Endothelial cell of umbilical vein (primary cell): ENCODE measurements around the gene SLAMF1. TPM values are rescaled to one million over a fixed set of nuclear protein-coding genes. Genes with fewer than 3 reads are reported as not detected.

Source experiments
- BruUV-seq: library from RNA; stranded (reverse); fragments of 400-500 nt; replicated peaks from 2 replicates; lab custom pipeline; 2021; lab: Mats Ljungman, UMichigan
- CTCF ChIA-PET: fragments of 300-600, 350-600 bp; sonication (Branson Sonifier 250); formaldehyde crosslinking; loops from one replicate; lab custom pipeline; 2021; ENCODE audit warnings: antibody characterized with exemption, inconsistent platforms; lab: Charles Lee
- POLR2A ChIA-PET: fragments of 300-600, 350-600 bp; sonication (Branson Sonifier 250); formaldehyde crosslinking; loops from one replicate; lab custom pipeline; 2021; ENCODE audit warnings: antibody characterized with exemption, inconsistent platforms; lab: Charles Lee
- DNase-seq: peaks from one replicate; pipeline ENCODE4 v3.0.0-alpha.2; 2011; ENCODE audit warnings: low read depth, low spot score
- FAIRE-seq: peaks from 2 replicates; lab custom pipeline; 2011; peaks lifted over from hg19 to GRCh38; lab: Jason Lieb, UNC
- H2AFZ ChIP-seq: 2 replicates; pipeline ENCODE4 v1.6.0; 2012; ENCODE audit warnings: low read depth, low read length, control low read depth, inconsistent platforms
- H3K27ac ChIP-seq: 2 replicates; pipeline ENCODE4 v1.5.1; 2011; ENCODE audit warnings: low read depth, mild to moderate bottlenecking, control low read depth, low read length, moderate library complexity; ENCODE audit not compliant: insufficient read depth
- H3K27me3 ChIP-seq, 2 experiments: 2 replicates each; pipeline versions ENCODE4 v1.6.0 to v1.6.1; 2011; ENCODE audit warnings: low read length in 2 of 2, mixed read lengths in 1 of 2; ENCODE audit not compliant: control insufficient read depth in 2 of 2, insufficient read depth in 2 of 2
- H3K36me3 ChIP-seq, 2 experiments: 2 replicates in 1 of 2; 3 replicates in 1 of 2; pipeline ENCODE4 v1.5.1; 2011; ENCODE audit warnings: low read length in 2 of 2, mild to moderate bottlenecking in 1 of 2, moderate library complexity in 1 of 2; ENCODE audit not compliant: control insufficient read depth in 2 of 2, insufficient read depth in 2 of 2; ENCODE audit errors: extremely low read depth in 1 of 2
- H3K4me1 ChIP-seq: 3 replicates; pipeline ENCODE4 v1.5.1; 2011; ENCODE audit warnings: mild to moderate bottlenecking, low read length; ENCODE audit not compliant: control insufficient read depth, insufficient read depth; ENCODE audit errors: extremely low read depth
- H3K4me2 ChIP-seq: 2 replicates; pipeline ENCODE4 v1.6.1; 2011; ENCODE audit warnings: low read length, control low read depth, mixed read lengths; ENCODE audit not compliant: insufficient read depth
- H3K4me3 ChIP-seq, 3 experiments: fragments of 200-600 bp in 1 of 3; sonication (generic), shearing (Covaris generic) in 1 of 3; replicated peaks in 1 of 3; 2 replicates each; pipeline ENCODE4 v1.5.1; 2011 to 2016; ENCODE audit warnings: control low read depth in 3 of 3, low read length in 3 of 3, mild to moderate bottlenecking in 2 of 3, inconsistent platforms in 1 of 3, low read depth in 1 of 3, moderate library complexity in 1 of 3; ENCODE audit not compliant: insufficient read depth in 1 of 3
- H3K79me2 ChIP-seq: 2 replicates; pipeline ENCODE4 v1.6.0; 2012; ENCODE audit warnings: low read length, inconsistent platforms; ENCODE audit not compliant: control insufficient read depth, insufficient read depth
- H3K9ac ChIP-seq: replicated peaks from 2 replicates; pipeline ENCODE3; 2011; ENCODE audit warnings: low read length, control low read depth; ENCODE audit not compliant: insufficient read depth; ENCODE audit errors: extremely low read depth
- H3K9me1 ChIP-seq: replicated peaks from 3 replicates; pipeline ENCODE4 v1.6.0; 2011; ENCODE audit warnings: mild to moderate bottlenecking, low read length; ENCODE audit not compliant: control insufficient read depth, insufficient read depth; ENCODE audit errors: extremely low read depth
- H3K9me3 ChIP-seq: replicated peaks from 2 replicates; pipeline ENCODE4 v1.5.1; 2012; ENCODE audit warnings: low read length, inconsistent platforms; ENCODE audit not compliant: control insufficient read depth, insufficient read depth
- H4K20me1 ChIP-seq: replicated peaks from 2 replicates; pipeline ENCODE3; 2011; ENCODE audit warnings: mild to moderate bottlenecking, low read length; ENCODE audit not compliant: control insufficient read depth, insufficient read depth; ENCODE audit errors: extremely low read depth
- EZH2 ChIP-seq: IDR thresholded peaks from 2 replicates; pipeline ENCODE4 v1.6.1; 2012; ENCODE audit warnings: borderline replicate concordance, low read depth, mild to moderate bottlenecking, moderate library complexity, low read length, inconsistent platforms; ENCODE audit not compliant: severe bottlenecking
- FOS ChIP-seq: IDR thresholded peaks from 2 replicates; pipeline ENCODE4 v1.6.1; 2011; ENCODE audit warnings: mild to moderate bottlenecking, low read length, moderate library complexity, borderline replicate concordance; ENCODE audit not compliant: insufficient read depth
- GATA2 ChIP-seq: IDR thresholded peaks from 2 replicates; pipeline ENCODE4 v1.7.0; 2011; ENCODE audit warnings: low read depth, mild to moderate bottlenecking, moderate library complexity, mixed read lengths, low read length; ENCODE audit not compliant: insufficient read length, insufficient read depth
- JUN ChIP-seq: IDR thresholded peaks from 2 replicates; pipeline ENCODE4 v1.6.1; 2011; ENCODE audit warnings: borderline replicate concordance, low read depth; ENCODE audit not compliant: insufficient read length, insufficient read depth
- MYC ChIP-seq: IDR thresholded peaks from one replicate; pipeline ENCODE4 v1.6.1; 2011; ENCODE audit warnings: mild to moderate bottlenecking, low read depth, low read length
- POLR2A ChIP-seq: IDR thresholded peaks from 2 replicates; pipeline ENCODE4 v1.6.1; 2012; ENCODE audit warnings: low read depth, mild to moderate bottlenecking, control low read depth, low read length
- POLR2AphosphoS5 ChIP-seq: IDR thresholded peaks from 2 replicates; pipeline ENCODE4 v1.6.1; 2012; ENCODE audit warnings: low read depth, mild to moderate bottlenecking, control low read depth, low read length, moderate library complexity; ENCODE audit not compliant: insufficient read depth
- dilution Hi-C: fragments of 300-500 bp; cut with MboI; formaldehyde crosslinking; loops from one replicate; pipeline ENCODE4 v1.15.0; 2019; ENCODE audit warnings: low sequenced_read_pairs; ENCODE audit not compliant: extremely low pct_ligation_motif_present
- intact Hi-C: fragments of 100-400 bp; cut with micrococcal nuclease; formaldehyde crosslinking; loops from one replicate; pipeline ENCODE4 v1.10.0; 2022
- polyA plus RNA-seq, 4 experiments: library from polyadenylated mRNA; depleted of rRNA in 3 of 4; stranded (reverse) in 3 of 4; unstranded in 1 of 4; fragments of >200 nt; gene quantifications; 2 replicates each; pipeline versions ENCODE4 v1.2.1 to v1.2.3, GENCODE V29; 2011 to 2012; ENCODE audit warnings: missing spikeins in 1 of 4
- total RNA-seq: library from RNA; stranded (reverse); gene quantifications from 2 replicates; pipeline ENCODE4 v1.2.3, GENCODE V29; 2021
- TF ChIP-seq, protein P1 (sequence below), 2 donors: IDR thresholded peaks; 1 replicate in 1 of 2; 2 replicates in 1 of 2; pipeline ENCODE4 v1.5.1; 2011; ENCODE audit warnings: low read length in 2 of 2, mild to moderate bottlenecking in 2 of 2, moderate library complexity in 2 of 2, control low read depth in 1 of 2, inconsistent platforms in 1 of 2, low read depth in 1 of 2; ENCODE audit not compliant: insufficient read depth in 1 of 2; ENCODE audit errors: extremely low read depth in 1 of 2
- TF ChIP-seq, protein P2 (sequence below): IDR thresholded peaks from 2 replicates; pipeline ENCODE4 v1.6.1; 2011; ENCODE audit not compliant: insufficient read depth, insufficient read length

The SLAMF1 gene
- total and polyA plus RNA-seq, 2 donors (not counting 3 experiments of a cell fraction or from before 2014, with no cell fraction given), result not detected

DNA sequence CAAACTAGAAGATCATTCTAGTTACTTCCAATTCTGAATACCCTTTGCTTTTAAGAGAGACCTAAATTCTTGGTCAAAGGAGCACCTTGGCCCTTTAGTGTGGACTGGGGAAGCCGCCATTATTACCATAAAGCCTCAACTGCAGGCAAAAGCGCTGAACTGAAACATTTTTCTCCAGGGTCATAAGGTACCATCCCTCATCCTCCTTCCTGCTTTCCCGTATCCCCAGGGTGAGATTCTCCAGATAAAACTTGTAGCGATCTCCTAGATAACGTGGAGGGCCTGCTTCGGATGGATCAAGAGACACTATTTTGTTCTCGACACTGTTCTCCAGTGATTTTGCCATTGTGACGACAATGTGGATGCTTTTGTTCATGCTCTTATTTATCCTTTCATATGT is 9.8 kb downstream of the SLAMF1 start:
- H3K4me3 ChIP-seq, result no peak overlapping the region
- no peak overlapping the region for H3K9ac ChIP-seq
- no peaks in the 10 kb centered on the region for H3K9me3 ChIP-seq
- peaks cover 9% of the 10 kb centered on the region for H3K4me1 ChIP-seq
- TF ChIP-seq JUN, result no peak
- TF ChIP-seq, protein P1, sequence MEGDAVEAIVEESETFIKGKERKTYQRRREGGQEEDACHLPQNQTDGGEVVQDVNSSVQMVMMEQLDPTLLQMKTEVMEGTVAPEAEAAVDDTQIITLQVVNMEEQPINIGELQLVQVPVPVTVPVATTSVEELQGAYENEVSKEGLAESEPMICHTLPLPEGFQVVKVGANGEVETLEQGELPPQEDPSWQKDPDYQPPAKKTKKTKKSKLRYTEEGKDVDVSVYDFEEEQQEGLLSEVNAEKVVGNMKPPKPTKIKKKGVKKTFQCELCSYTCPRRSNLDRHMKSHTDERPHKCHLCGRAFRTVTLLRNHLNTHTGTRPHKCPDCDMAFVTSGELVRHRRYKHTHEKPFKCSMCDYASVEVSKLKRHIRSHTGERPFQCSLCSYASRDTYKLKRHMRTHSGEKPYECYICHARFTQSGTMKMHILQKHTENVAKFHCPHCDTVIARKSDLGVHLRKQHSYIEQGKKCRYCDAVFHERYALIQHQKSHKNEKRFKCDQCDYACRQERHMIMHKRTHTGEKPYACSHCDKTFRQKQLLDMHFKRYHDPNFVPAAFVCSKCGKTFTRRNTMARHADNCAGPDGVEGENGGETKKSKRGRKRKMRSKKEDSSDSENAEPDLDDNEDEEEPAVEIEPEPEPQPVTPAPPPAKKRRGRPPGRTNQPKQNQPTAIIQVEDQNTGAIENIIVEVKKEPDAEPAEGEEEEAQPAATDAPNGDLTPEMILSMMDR (IDR thresholded peaks at IDR 0.05; ENCODE audit: extremely low read depth in 1 of 2, insufficient read depth in 1 of 2, low read depth in 1 of 2, low read length in 2 of 2), result no peak
- no TSS peak for BruUV-seq
- no peaks in the 10 kb centered on the region for H3K79me2 ChIP-seq
- FAIRE-seq, result no peak
- no peaks in the 10 kb centered on the region for H3K27me3 ChIP-seq
- no peaks in the 10 kb centered on the region for H3K36me3 ChIP-seq
- no peak for DNase-seq
- no peak overlapping the region for H2AFZ ChIP-seq
- ChIA-PET CTCF (no interaction called here), POLR2A (no interaction called here)
- intact Hi-C loops, result no loop called here
- no peaks in the 10 kb centered on the region for H3K9me1 ChIP-seq
- no peak overlapping the region for H3K27ac ChIP-seq
- no peaks in the 10 kb centered on the region for H4K20me1 ChIP-seq
- no peak overlapping the region for H3K4me2 ChIP-seq
- dilution Hi-C loops, result no loop called here

DNA sequence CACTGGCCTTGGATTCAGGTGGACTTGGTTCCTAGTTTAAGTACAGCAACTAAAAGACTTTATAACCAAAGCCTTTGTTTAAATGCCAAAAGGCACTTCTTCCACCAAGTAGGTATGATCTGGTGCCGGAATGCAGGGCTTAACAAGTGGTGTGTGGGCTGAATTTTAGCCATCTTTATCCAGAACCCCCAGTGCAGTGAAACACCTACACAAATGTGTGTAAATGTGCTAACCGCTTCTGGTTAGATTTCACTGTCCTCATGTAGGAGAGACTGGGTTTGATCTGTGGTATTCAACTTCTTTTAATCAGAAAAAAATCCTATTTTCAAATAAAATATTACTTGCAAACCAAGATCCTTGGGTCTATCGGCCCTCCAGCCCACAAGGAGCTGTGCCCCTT is 10.3 kb downstream of the SLAMF1 start:
- CTCF ChIA-PET, result no interaction called here
- no peak for FAIRE-seq
- BruUV-seq, result no TSS peak

More for the DNA sequence above, 10.3 kb downstream of the SLAMF1 start:
- Histone ChIP-seq H3K27ac (no peak overlapping the region), H3K9me3 (no peaks in the 10 kb centered on the region), H3K79me2 (no peaks in the 10 kb centered on the region), H3K9ac (no peak overlapping the region), H4K20me1 (no peaks in the 10 kb centered on the region), H3K27me3 (no peaks in the 10 kb centered on the region), H3K36me3 (no peaks in the 10 kb centered on the region), H3K4me3 (no peak overlapping the region), H2AFZ (no peak overlapping the region), H3K4me1 (peaks cover 9% of the 10 kb centered on the region), H3K4me2 (no peak overlapping the region), H3K9me1 (no peaks in the 10 kb centered on the region)
- dilution Hi-C loops (no loop called here), intact Hi-C loops (no loop called here)
- no peak for DNase-seq
- TF ChIP-seq MYC (no peak), FOS (no peak), POLR2AphosphoS5 (no peak), JUN (no peak), EZH2 (no peak), GATA2 (no peak), POLR2A (no peak)
- TF ChIP-seq, protein P1 (IDR thresholded peaks at IDR 0.05; ENCODE audit: extremely low read depth in 1 of 2, insufficient read depth in 1 of 2, low read depth in 1 of 2, low read length in 2 of 2), result no peak
- TF ChIP-seq, protein P2, sequence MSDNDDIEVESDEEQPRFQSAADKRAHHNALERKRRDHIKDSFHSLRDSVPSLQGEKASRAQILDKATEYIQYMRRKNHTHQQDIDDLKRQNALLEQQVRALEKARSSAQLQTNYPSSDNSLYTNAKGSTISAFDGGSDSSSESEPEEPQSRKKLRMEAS, result no peak
- POLR2A ChIA-PET, result no interaction called here
